H1 (cell line): Measurements from ENCODE around the gene ASCL2. TPM values are rescaled to one million over a fixed set of nuclear protein-coding genes. Genes with fewer than 3 reads are reported as not detected.

Experiments
- CTCF ChIA-PET: fragments of 300-600 bp; sonication (Branson Sonifier 250); formaldehyde crosslinking; loops from one replicate; lab custom pipeline; 2021; ENCODE audit not compliant: partially characterized antibody; lab: Charles Lee
- POLR2A ChIA-PET: fragments of 300-600 bp; sonication (Branson Sonifier 250); formaldehyde crosslinking; loops from one replicate; lab custom pipeline; 2021; ENCODE audit warnings: inconsistent platforms; ENCODE audit not compliant: partially characterized antibody; lab: Charles Lee
- DNase-seq, 2 experiments: peaks; one replicate each; pipeline versions ENCODE4 v3.0.0 to v3.0.0-alpha.2; 2010 to 2022; ENCODE audit warnings: low spot score in 2 of 2, low read depth in 1 of 2, mixed read lengths in 1 of 2
- FAIRE-seq: peaks from 2 replicates; lab custom pipeline; 2011; peaks lifted over from hg19 to GRCh38; lab: Jason Lieb, UNC
- H2AFZ ChIP-seq: 2 replicates; pipeline ENCODE4 v1.8.1; 2012; ENCODE audit warnings: low read length, inconsistent platforms
- H2AK5ac ChIP-seq: 2 replicates; pipeline ENCODE4 v1.6.1; 2013; ENCODE audit warnings: low read depth, low read length
- H2BK120ac ChIP-seq: replicated peaks from 2 replicates; pipeline ENCODE3; 2013; ENCODE audit warnings: low read depth, low read length, inconsistent platforms
- H2BK12ac ChIP-seq: 2 replicates; pipeline ENCODE4 v1.6.1; 2013; ENCODE audit warnings: low read depth, low read length
- H2BK15ac ChIP-seq: 2 replicates; pipeline ENCODE4 v1.6.1; 2013; ENCODE audit warnings: low read length
- H2BK20ac ChIP-seq: 2 replicates; pipeline ENCODE4 v1.6.1; 2013; ENCODE audit warnings: low read length
- H2BK5ac ChIP-seq: 2 replicates; pipeline ENCODE4 v1.6.1; 2013; ENCODE audit warnings: low read depth, low read length
- H3K14ac ChIP-seq: 2 replicates; pipeline ENCODE4 v1.6.1; 2013; ENCODE audit warnings: inconsistent platforms; ENCODE audit not compliant: insufficient read length
- H3K18ac ChIP-seq: 2 replicates; pipeline ENCODE4 v1.6.1; 2013; ENCODE audit warnings: low read length; ENCODE audit errors: extremely low read depth
- H3K23ac ChIP-seq: 2 replicates; pipeline ENCODE4 v1.6.1; 2013; ENCODE audit warnings: inconsistent platforms; ENCODE audit not compliant: insufficient read length
- H3K23me2 ChIP-seq: 2 replicates; pipeline ENCODE4 v1.6.1; 2013; ENCODE audit warnings: low read depth, low read length
- H3K27ac ChIP-seq: 2 replicates; pipeline ENCODE4 v1.6.1; 2011; ENCODE audit warnings: low read depth, low read length, inconsistent platforms
- H3K27me3 ChIP-seq, 4 experiments: replicated peaks in 1 of 4; 1 replicate in 1 of 4; 2 replicates in 3 of 4; pipeline versions ENCODE4 v1.6.1 to v1.8.1; 2011 to 2013; ENCODE audit warnings: low read length in 3 of 4, mild to moderate bottlenecking in 3 of 4, inconsistent platforms in 2 of 4, mixed read lengths in 2 of 4, moderate library complexity in 1 of 4; ENCODE audit not compliant: control insufficient read depth in 3 of 4, insufficient read depth in 3 of 4; ENCODE audit errors: extremely low read depth in 1 of 4
- H3K36me3 ChIP-seq, 4 experiments: 2 replicates each; pipeline versions ENCODE4 v1.6.1 to v1.8.1; 2011 to 2013; ENCODE audit warnings: mild to moderate bottlenecking in 4 of 4, low read length in 3 of 4, moderate library complexity in 2 of 4, control low read depth in 1 of 4, inconsistent platforms in 1 of 4; ENCODE audit not compliant: insufficient read depth in 4 of 4, control insufficient read depth in 2 of 4
- H3K4ac ChIP-seq: replicated peaks from 2 replicates; pipeline ENCODE3; 2013; ENCODE audit warnings: low read length, low read depth, mixed read lengths, inconsistent platforms; ENCODE audit not compliant: insufficient read length
- H3K4me1 ChIP-seq, 4 experiments: replicated peaks in 1 of 4; 1 replicate in 1 of 4; 2 replicates in 3 of 4; pipeline versions ENCODE4 v1.6.1 to v1.8.1; 2011 to 2013; ENCODE audit warnings: low read length in 3 of 4, inconsistent platforms in 2 of 4, mixed read lengths in 1 of 4; ENCODE audit not compliant: insufficient read depth in 4 of 4, control insufficient read depth in 3 of 4
- H3K4me2 ChIP-seq, 2 experiments: 2 replicates each; pipeline versions ENCODE4 v1.6.1 to v1.8.1; 2011 to 2013; ENCODE audit warnings: low read depth in 2 of 2, low read length in 2 of 2, control low read depth in 1 of 2, inconsistent platforms in 1 of 2, mild to moderate bottlenecking in 1 of 2; ENCODE audit not compliant: insufficient read depth in 1 of 2
- H3K4me3 ChIP-seq, 4 experiments: fragments of 200-600, 300-600 bp in 1 of 4; sonication (generic), shearing (Covaris generic), sonication (Bioruptor Twin) in 1 of 4; 2 replicates each; pipeline versions ENCODE4 v1.5.1 to v1.8.1; 2011 to 2016; ENCODE audit warnings: low read length in 4 of 4, low read depth in 3 of 4, control low read depth in 2 of 4, inconsistent platforms in 2 of 4, mild to moderate bottlenecking in 2 of 4, mixed read lengths in 1 of 4, moderate library complexity in 1 of 4; ENCODE audit not compliant: insufficient read depth in 2 of 4; ENCODE audit errors: extremely low read depth in 1 of 4
- H3K56ac ChIP-seq: replicated peaks from 2 replicates; pipeline ENCODE3; 2013; ENCODE audit warnings: low read depth, mild to moderate bottlenecking, mixed read lengths, low read length, inconsistent platforms; ENCODE audit not compliant: insufficient read length
- H3K79me1 ChIP-seq: 2 replicates; pipeline ENCODE4 v1.6.1; 2013; ENCODE audit warnings: low read depth, low read length, control low read depth
- H3K79me2 ChIP-seq, 2 experiments: 2 replicates each; pipeline versions ENCODE4 v1.6.1 to v1.8.1; 2012 to 2013; ENCODE audit warnings: low read length in 2 of 2, mild to moderate bottlenecking in 2 of 2, inconsistent platforms in 1 of 2; ENCODE audit not compliant: insufficient read depth in 2 of 2, control insufficient read depth in 1 of 2
- H3K9ac ChIP-seq, 4 experiments: replicated peaks in 1 of 4; 1 replicate in 1 of 4; 2 replicates in 3 of 4; pipeline versions ENCODE4 v1.6.1 to v1.8.1; 2011 to 2013; ENCODE audit warnings: low read depth in 3 of 4, low read length in 3 of 4, control low read depth in 2 of 4, mild to moderate bottlenecking in 2 of 4, moderate library complexity in 2 of 4, inconsistent platforms in 1 of 4; ENCODE audit errors: extremely low read depth in 1 of 4
- H3K9me3 ChIP-seq, 2 experiments: 2 replicates each; pipeline versions ENCODE4 v1.6.1 to v1.8.1; 2012 to 2013; ENCODE audit warnings: mild to moderate bottlenecking in 2 of 2, moderate library complexity in 2 of 2, control low read depth in 1 of 2, inconsistent platforms in 1 of 2, low read depth in 1 of 2, low read length in 1 of 2, mixed read lengths in 1 of 2; ENCODE audit not compliant: insufficient read depth in 2 of 2
- H4K20me1 ChIP-seq, 2 experiments: replicated peaks in 1 of 2; 2 replicates each; pipeline versions ENCODE3 to v1.8.1; 2011 to 2013; ENCODE audit warnings: inconsistent platforms in 2 of 2, low read length in 2 of 2, mild to moderate bottlenecking in 1 of 2; ENCODE audit not compliant: insufficient read depth in 2 of 2, control insufficient read depth in 1 of 2
- H4K5ac ChIP-seq: 2 replicates; pipeline ENCODE4 v1.6.1; 2013; ENCODE audit warnings: low read length, low read depth, mixed read lengths, inconsistent platforms; ENCODE audit not compliant: insufficient read length
- H4K8ac ChIP-seq: 2 replicates; pipeline ENCODE4 v1.8.0; 2013; ENCODE audit warnings: mild to moderate bottlenecking, moderate library complexity, low read length, inconsistent platforms; ENCODE audit not compliant: insufficient read depth; ENCODE audit errors: extremely low read depth
- H4K91ac ChIP-seq: replicated peaks from 2 replicates; pipeline ENCODE3; 2013; ENCODE audit warnings: low read length, mixed read lengths, inconsistent platforms; ENCODE audit not compliant: insufficient read length
- ASH2L ChIP-seq: fragments of 200-600, 300-600 bp; sonication (generic); IDR thresholded peaks from one replicate; pipeline ENCODE4 v1.7.1; 2017; ENCODE audit warnings: low read length
- ATF2 ChIP-seq: IDR thresholded peaks from 2 replicates; pipeline ENCODE4 v1.6.1; 2012; ENCODE audit warnings: low read length, inconsistent platforms
- BCL11A ChIP-seq, 2 experiments: IDR thresholded peaks; one replicate each; pipeline ENCODE4 v1.6.1; 2011; ENCODE audit warnings: low read depth in 2 of 2, low read length in 2 of 2, mild to moderate bottlenecking in 2 of 2
- BRCA1 ChIP-seq: IDR thresholded peaks from 2 replicates; pipeline ENCODE4 v1.6.1; 2012; ENCODE audit warnings: low read depth, low read length, improper control_type of control experiment
- CBX5 ChIP-seq: fragments of 300-800, 300-1000 bp; sonication (generic); IDR thresholded peaks from 2 replicates; pipeline ENCODE4 v1.7.1; 2016; ENCODE audit warnings: antibody characterized with exemption, low read length, low read depth
- CEBPB ChIP-seq: IDR thresholded peaks from 2 replicates; pipeline ENCODE4 v1.6.1; 2012; ENCODE audit warnings: low read depth, low read length
- CHD1 ChIP-seq: IDR thresholded peaks from 2 replicates; pipeline ENCODE4 v1.6.1; 2012; ENCODE audit warnings: low read depth, low read length, improper control_type of control experiment
- EGR1 ChIP-seq: IDR thresholded peaks from 2 replicates; pipeline ENCODE4 v1.6.1; 2011; ENCODE audit warnings: low read depth, low read length, borderline replicate concordance
- EP300 ChIP-seq, 2 experiments: IDR thresholded peaks; 1 replicate in 1 of 2; 2 replicates in 1 of 2; pipeline ENCODE4 v1.6.1; 2011 to 2012; ENCODE audit warnings: low read depth in 2 of 2, low read length in 2 of 2, mild to moderate bottlenecking in 2 of 2, borderline replicate concordance in 1 of 2, inconsistent platforms in 1 of 2, moderate library complexity in 1 of 2
- NRF1 ChIP-seq: IDR thresholded peaks from 2 replicates; pipeline ENCODE4 v1.6.1; 2011; ENCODE audit warnings: mild to moderate bottlenecking, low read depth, low read length, improper control_type of control experiment
- SP4 ChIP-seq: IDR thresholded peaks from 2 replicates; pipeline ENCODE4 v1.6.1; 2012; ENCODE audit warnings: low read length, inconsistent platforms
- TAF7 ChIP-seq: optimal IDR thresholded peaks from 2 replicates; pipeline ENCODE3; 2011; ENCODE audit warnings: low read depth, mild to moderate bottlenecking, inconsistent platforms, low read length, moderate library complexity, borderline replicate concordance
- TBP ChIP-seq: IDR thresholded peaks from 2 replicates; pipeline ENCODE4 v1.6.1; 2011; ENCODE audit warnings: low read depth, low read length, improper control_type of control experiment
- TCF12 ChIP-seq: IDR thresholded peaks from 2 replicates; pipeline ENCODE4 v1.6.1; 2011; ENCODE audit warnings: low read depth, mild to moderate bottlenecking, low read length
- WGBS, 2 experiments: shearing (Covaris generic) in 1 of 2; methylation state at CpG; one replicate each; pipeline versions ENCODE4 v1.1.6 to v1.1.7; 2013 to 2015; ENCODE audit warnings: low lambda C conversion rate in 2 of 2, mixed read lengths in 2 of 2, inconsistent platforms in 1 of 2, low coverage in 1 of 2, missing lambda C conversion rate in 1 of 2; ENCODE audit not compliant: insufficient replicate concordance in 2 of 2, insufficient coverage in 1 of 2, insufficient read length in 1 of 2; ENCODE audit errors: extremely low coverage in 1 of 2, missing lambda C conversion rate in 1 of 2; 5-methylcytosine and 5-hydroxymethylcytosine counted together
- polyA plus RNA-seq, 7 experiments: library from polyadenylated mRNA; depleted of rRNA in 3 of 7; stranded (reverse) in 5 of 7; unstranded in 2 of 7; fragments of >200 nt in 5 of 7; fragments of 200-250 nt in 2 of 7; gene quantifications; 1 replicate in 5 of 7; 2 replicates in 1 of 7; 4 replicates in 1 of 7; pipeline versions ENCODE4 v1.2.1 to v1.2.3, GENCODE V29; 2011 to 2013; ENCODE audit warnings: missing spikeins in 2 of 7, mixed read lengths in 2 of 7
- total RNA-seq: library from RNA; stranded (reverse); fragmentation: NEBNext Ultra II Directional; extraction: Animal tissue kit (Norgen Biotek cat#: 25700); gene quantifications from 2 replicates; pipeline ENCODE4 v1.2.1, GENCODE V29; 2021

The ASCL2 gene
- total and polyA plus RNA-seq, 2 of the 8 experiments (the other 6 are each of a cell fraction or from before 2014, with no cell fraction given): 0.51 to 0.56 TPM

GRCh38 chr11:2297623-2298030, 27.2 kb upstream of the ASCL2 start:
- H3K27ac ChIP-seq: no peak overlapping the region
- H4K5ac ChIP-seq: no peak overlapping the region
- no peak overlapping the region for H4K8ac ChIP-seq
- H3K4me3 ChIP-seq: no peak overlapping the region
- no peak overlapping the region for H3K18ac ChIP-seq
- H3K23me2 ChIP-seq: no peaks in the 10 kb centered on the region
- H3K14ac ChIP-seq: no peak overlapping the region
- no peak overlapping the region for H3K4ac ChIP-seq
- no peak overlapping the region for H3K4me2 ChIP-seq
- H2BK5ac ChIP-seq: no peak overlapping the region
- no peak overlapping the region for H2BK12ac ChIP-seq
- H3K23ac ChIP-seq: no peak overlapping the region
- H3K79me1 ChIP-seq: no peaks in the 10 kb centered on the region
- H3K79me2 ChIP-seq: no peaks in the 10 kb centered on the region
- H3K4me1 ChIP-seq: no peaks in the 10 kb centered on the region
- FAIRE-seq: no peak
- no peak overlapping the region for H2AFZ ChIP-seq
- H3K27me3 ChIP-seq: peaks cover 0 to 4% (median 1%) of the 10 kb centered on the region in 4 experiments; a peak in 2 of 7 replicates
- ChIA-PET CTCF (interaction anchor here (1.0 to 14.9 kb wide), 13 partner anchors 8 to 131 kb away, joined by 3 to 333 read pairs (median 7); partner anchors contain the start of gene TSSC4), POLR2A (interaction anchor here (1.9 kb wide), 1 partner anchor 98 kb away, joined by 4 read pairs; no protein-coding TSS in a partner anchor)
- no peak overlapping the region for H2BK120ac ChIP-seq
- H3K9ac ChIP-seq: no peak overlapping the region
- DNase-seq: peak in 1 of 2 experiments; percentile 13
- H4K20me1 ChIP-seq: no peaks in the 10 kb centered on the region
- H2BK15ac ChIP-seq: no peak overlapping the region
- no peak overlapping the region for H2BK20ac ChIP-seq
- no peaks in the 10 kb centered on the region for H3K36me3 ChIP-seq
- WGBS, 2 experiments: 68% methylated on average over 1 of the region's 1 CpG; no CpG with 5 or more reads in 1 of the 2 experiments
- H3K56ac ChIP-seq: no peak overlapping the region
- H3K9me3 ChIP-seq: no peaks in the 10 kb centered on the region
- H2AK5ac ChIP-seq: no peak overlapping the region
- H4K91ac ChIP-seq: no peak overlapping the region
- TF ChIP-seq NRF1 (no peak), TCF12 (no peak), EGR1 (no peak), TAF7 (no peak), CHD1 (no peak), EP300 (IDR thresholded peaks at IDR 0.05; ENCODE audit: borderline replicate concordance in 1 of 2, low read depth in 2 of 2, low read length in 2 of 2) (no peak), ATF2 (no peak), BCL11A (IDR thresholded peaks at IDR 0.05; ENCODE audit: low read depth in 2 of 2, low read length in 2 of 2) (no peak), CEBPB (no peak), SP4 (no peak), TBP (no peak), BRCA1 (no peak), ASH2L (no peak), CBX5 (no peak)
